H1 (cell line): ENCODE results near the gene DYNLRB1. TPM values are rescaled to one million over a fixed set of nuclear protein-coding genes. Genes with fewer than 3 reads are reported as not detected.

Experiments used
- CTCF ChIA-PET: fragments of 300-600 bp; sonication (Branson Sonifier 250); formaldehyde crosslinking; loops from one replicate; lab custom pipeline; 2021; ENCODE audit not compliant: partially characterized antibody; lab: Charles Lee
- POLR2A ChIA-PET: fragments of 300-600 bp; sonication (Branson Sonifier 250); formaldehyde crosslinking; loops from one replicate; lab custom pipeline; 2021; ENCODE audit warnings: inconsistent platforms; ENCODE audit not compliant: partially characterized antibody; lab: Charles Lee
- DNase-seq, 2 experiments: peaks; one replicate each; pipeline versions ENCODE4 v3.0.0 to v3.0.0-alpha.2; 2010 to 2022; ENCODE audit warnings: low spot score in 2 of 2, low read depth in 1 of 2, mixed read lengths in 1 of 2
- FAIRE-seq: peaks from 2 replicates; lab custom pipeline; 2011; peaks lifted over from hg19 to GRCh38; lab: Jason Lieb, UNC
- H2AFZ ChIP-seq: 2 replicates; pipeline ENCODE4 v1.8.1; 2012; ENCODE audit warnings: low read length, inconsistent platforms
- H2AK5ac ChIP-seq: 2 replicates; pipeline ENCODE4 v1.6.1; 2013; ENCODE audit warnings: low read depth, low read length
- H2BK120ac ChIP-seq: replicated peaks from 2 replicates; pipeline ENCODE3; 2013; ENCODE audit warnings: low read depth, low read length, inconsistent platforms
- H2BK12ac ChIP-seq: 2 replicates; pipeline ENCODE4 v1.6.1; 2013; ENCODE audit warnings: low read depth, low read length
- H2BK15ac ChIP-seq: 2 replicates; pipeline ENCODE4 v1.6.1; 2013; ENCODE audit warnings: low read length
- H2BK20ac ChIP-seq: 2 replicates; pipeline ENCODE4 v1.6.1; 2013; ENCODE audit warnings: low read length
- H2BK5ac ChIP-seq: 2 replicates; pipeline ENCODE4 v1.6.1; 2013; ENCODE audit warnings: low read depth, low read length
- H3K14ac ChIP-seq: 2 replicates; pipeline ENCODE4 v1.6.1; 2013; ENCODE audit warnings: inconsistent platforms; ENCODE audit not compliant: insufficient read length
- H3K18ac ChIP-seq: 2 replicates; pipeline ENCODE4 v1.6.1; 2013; ENCODE audit warnings: low read length; ENCODE audit errors: extremely low read depth
- H3K23ac ChIP-seq: 2 replicates; pipeline ENCODE4 v1.6.1; 2013; ENCODE audit warnings: inconsistent platforms; ENCODE audit not compliant: insufficient read length
- H3K23me2 ChIP-seq: 2 replicates; pipeline ENCODE4 v1.6.1; 2013; ENCODE audit warnings: low read depth, low read length
- H3K27ac ChIP-seq: 2 replicates; pipeline ENCODE4 v1.6.1; 2011; ENCODE audit warnings: low read depth, low read length, inconsistent platforms
- H3K27me3 ChIP-seq, 4 experiments: replicated peaks in 1 of 4; 1 replicate in 1 of 4; 2 replicates in 3 of 4; pipeline versions ENCODE4 v1.6.1 to v1.8.1; 2011 to 2013; ENCODE audit warnings: low read length in 3 of 4, mild to moderate bottlenecking in 3 of 4, inconsistent platforms in 2 of 4, mixed read lengths in 2 of 4, moderate library complexity in 1 of 4; ENCODE audit not compliant: control insufficient read depth in 3 of 4, insufficient read depth in 3 of 4; ENCODE audit errors: extremely low read depth in 1 of 4
- H3K36me3 ChIP-seq, 4 experiments: 2 replicates each; pipeline versions ENCODE4 v1.6.1 to v1.8.1; 2011 to 2013; ENCODE audit warnings: mild to moderate bottlenecking in 4 of 4, low read length in 3 of 4, moderate library complexity in 2 of 4, control low read depth in 1 of 4, inconsistent platforms in 1 of 4; ENCODE audit not compliant: insufficient read depth in 4 of 4, control insufficient read depth in 2 of 4
- H3K4ac ChIP-seq: replicated peaks from 2 replicates; pipeline ENCODE3; 2013; ENCODE audit warnings: low read length, low read depth, mixed read lengths, inconsistent platforms; ENCODE audit not compliant: insufficient read length
- H3K4me1 ChIP-seq, 4 experiments: replicated peaks in 1 of 4; 1 replicate in 1 of 4; 2 replicates in 3 of 4; pipeline versions ENCODE4 v1.6.1 to v1.8.1; 2011 to 2013; ENCODE audit warnings: low read length in 3 of 4, inconsistent platforms in 2 of 4, mixed read lengths in 1 of 4; ENCODE audit not compliant: insufficient read depth in 4 of 4, control insufficient read depth in 3 of 4
- H3K4me2 ChIP-seq, 2 experiments: 2 replicates each; pipeline versions ENCODE4 v1.6.1 to v1.8.1; 2011 to 2013; ENCODE audit warnings: low read depth in 2 of 2, low read length in 2 of 2, control low read depth in 1 of 2, inconsistent platforms in 1 of 2, mild to moderate bottlenecking in 1 of 2; ENCODE audit not compliant: insufficient read depth in 1 of 2
- H3K4me3 ChIP-seq, 4 experiments: fragments of 200-600, 300-600 bp in 1 of 4; sonication (generic), shearing (Covaris generic), sonication (Bioruptor Twin) in 1 of 4; 2 replicates each; pipeline versions ENCODE4 v1.5.1 to v1.8.1; 2011 to 2016; ENCODE audit warnings: low read length in 4 of 4, low read depth in 3 of 4, control low read depth in 2 of 4, inconsistent platforms in 2 of 4, mild to moderate bottlenecking in 2 of 4, mixed read lengths in 1 of 4, moderate library complexity in 1 of 4; ENCODE audit not compliant: insufficient read depth in 2 of 4; ENCODE audit errors: extremely low read depth in 1 of 4
- H3K56ac ChIP-seq: replicated peaks from 2 replicates; pipeline ENCODE3; 2013; ENCODE audit warnings: low read depth, mild to moderate bottlenecking, mixed read lengths, low read length, inconsistent platforms; ENCODE audit not compliant: insufficient read length
- H3K79me1 ChIP-seq: 2 replicates; pipeline ENCODE4 v1.6.1; 2013; ENCODE audit warnings: low read depth, low read length, control low read depth
- H3K79me2 ChIP-seq, 2 experiments: 2 replicates each; pipeline versions ENCODE4 v1.6.1 to v1.8.1; 2012 to 2013; ENCODE audit warnings: low read length in 2 of 2, mild to moderate bottlenecking in 2 of 2, inconsistent platforms in 1 of 2; ENCODE audit not compliant: insufficient read depth in 2 of 2, control insufficient read depth in 1 of 2
- H3K9ac ChIP-seq, 4 experiments: replicated peaks in 1 of 4; 1 replicate in 1 of 4; 2 replicates in 3 of 4; pipeline versions ENCODE4 v1.6.1 to v1.8.1; 2011 to 2013; ENCODE audit warnings: low read depth in 3 of 4, low read length in 3 of 4, control low read depth in 2 of 4, mild to moderate bottlenecking in 2 of 4, moderate library complexity in 2 of 4, inconsistent platforms in 1 of 4; ENCODE audit errors: extremely low read depth in 1 of 4
- H3K9me3 ChIP-seq, 2 experiments: 2 replicates each; pipeline versions ENCODE4 v1.6.1 to v1.8.1; 2012 to 2013; ENCODE audit warnings: mild to moderate bottlenecking in 2 of 2, moderate library complexity in 2 of 2, control low read depth in 1 of 2, inconsistent platforms in 1 of 2, low read depth in 1 of 2, low read length in 1 of 2, mixed read lengths in 1 of 2; ENCODE audit not compliant: insufficient read depth in 2 of 2
- H4K20me1 ChIP-seq, 2 experiments: replicated peaks in 1 of 2; 2 replicates each; pipeline versions ENCODE3 to v1.8.1; 2011 to 2013; ENCODE audit warnings: inconsistent platforms in 2 of 2, low read length in 2 of 2, mild to moderate bottlenecking in 1 of 2; ENCODE audit not compliant: insufficient read depth in 2 of 2, control insufficient read depth in 1 of 2
- H4K5ac ChIP-seq: 2 replicates; pipeline ENCODE4 v1.6.1; 2013; ENCODE audit warnings: low read length, low read depth, mixed read lengths, inconsistent platforms; ENCODE audit not compliant: insufficient read length
- H4K8ac ChIP-seq: 2 replicates; pipeline ENCODE4 v1.8.0; 2013; ENCODE audit warnings: mild to moderate bottlenecking, moderate library complexity, low read length, inconsistent platforms; ENCODE audit not compliant: insufficient read depth; ENCODE audit errors: extremely low read depth
- H4K91ac ChIP-seq: replicated peaks from 2 replicates; pipeline ENCODE3; 2013; ENCODE audit warnings: low read length, mixed read lengths, inconsistent platforms; ENCODE audit not compliant: insufficient read length
- EP300 ChIP-seq, 2 experiments: IDR thresholded peaks; 1 replicate in 1 of 2; 2 replicates in 1 of 2; pipeline ENCODE4 v1.6.1; 2011 to 2012; ENCODE audit warnings: low read depth in 2 of 2, low read length in 2 of 2, mild to moderate bottlenecking in 2 of 2, borderline replicate concordance in 1 of 2, inconsistent platforms in 1 of 2, moderate library complexity in 1 of 2
- NRF1 ChIP-seq: IDR thresholded peaks from 2 replicates; pipeline ENCODE4 v1.6.1; 2011; ENCODE audit warnings: mild to moderate bottlenecking, low read depth, low read length, improper control_type of control experiment
- TBP ChIP-seq: IDR thresholded peaks from 2 replicates; pipeline ENCODE4 v1.6.1; 2011; ENCODE audit warnings: low read depth, low read length, improper control_type of control experiment
- YY1 ChIP-seq: IDR thresholded peaks from 2 replicates; pipeline ENCODE4 v1.6.1; 2011; ENCODE audit warnings: low read depth, mild to moderate bottlenecking, low read length
- WGBS, 2 experiments: shearing (Covaris generic) in 1 of 2; methylation state at CpG; one replicate each; pipeline versions ENCODE4 v1.1.6 to v1.1.7; 2013 to 2015; ENCODE audit warnings: low lambda C conversion rate in 2 of 2, mixed read lengths in 2 of 2, inconsistent platforms in 1 of 2, low coverage in 1 of 2, missing lambda C conversion rate in 1 of 2; ENCODE audit not compliant: insufficient replicate concordance in 2 of 2, insufficient coverage in 1 of 2, insufficient read length in 1 of 2; ENCODE audit errors: extremely low coverage in 1 of 2, missing lambda C conversion rate in 1 of 2; 5-methylcytosine and 5-hydroxymethylcytosine counted together
- polyA plus RNA-seq, 7 experiments: library from polyadenylated mRNA; depleted of rRNA in 3 of 7; stranded (reverse) in 5 of 7; unstranded in 2 of 7; fragments of >200 nt in 5 of 7; fragments of 200-250 nt in 2 of 7; gene quantifications; 1 replicate in 5 of 7; 2 replicates in 1 of 7; 4 replicates in 1 of 7; pipeline versions ENCODE4 v1.2.1 to v1.2.3, GENCODE V29; 2011 to 2013; ENCODE audit warnings: missing spikeins in 2 of 7, mixed read lengths in 2 of 7
- total RNA-seq: library from RNA; stranded (reverse); fragmentation: NEBNext Ultra II Directional; extraction: Animal tissue kit (Norgen Biotek cat#: 25700); gene quantifications from 2 replicates; pipeline ENCODE4 v1.2.1, GENCODE V29; 2021

DYNLRB1 gene
- total and polyA plus RNA-seq, 2 of the 8 experiments (the other 6 are each of a cell fraction or from before 2014, with no cell fraction given): 109 to 214 TPM

GRCh38 chr20:34527016-34527415 is 10.8 kb downstream of the DYNLRB1 start:
- FAIRE-seq: no peak
- Histone ChIP-seq H2AFZ (no peak overlapping the region), H3K14ac (no peak overlapping the region), H2AK5ac (no peak overlapping the region), H4K8ac (no peak overlapping the region), H3K4ac (no peak overlapping the region), H3K56ac (no peak overlapping the region), H3K4me2 (no peak overlapping the region), H3K23ac (no peak overlapping the region), H3K18ac (no peak overlapping the region), H3K4me3 (no peak overlapping the region), H3K9me3 (no peaks in the 10 kb centered on the region), H3K27ac (no peak overlapping the region), H2BK12ac (no peak overlapping the region), H2BK120ac (no peak overlapping the region), H2BK15ac (no peak overlapping the region), H2BK5ac (no peak overlapping the region), H4K5ac (no peak overlapping the region), H3K79me1 (peaks cover 14% of the 10 kb centered on the region), H2BK20ac (no peak overlapping the region), H3K79me2 (peaks cover 0 to 39% of the 10 kb centered on the region in 2 experiments; a peak in 3 of 4 replicates), H3K9ac (no peak overlapping the region), H3K23me2 (no peaks in the 10 kb centered on the region), H3K4me1 (peaks cover 0 to 4% (median 3%) of the 10 kb centered on the region in 4 experiments; a peak in 3 of 7 replicates), H3K36me3 (peaks cover 8 to 35% (median 20%) of the 10 kb centered on the region in 4 experiments), H4K91ac (no peak overlapping the region), H3K27me3 (no peaks in the 10 kb centered on the region), H4K20me1 (peaks cover 16 to 20% of the 10 kb centered on the region in 2 experiments)
- DNase-seq: no peak
- WGBS, 2 experiments: 90% methylated on average over 10 of the region's 10 CpGs; no CpG with 5 or more reads in 1 of the 2 experiments
- ChIA-PET POLR2A (interaction anchor here (1.0 to 1.3 kb wide), 2 partner anchors 11 to 224 kb away, joined by 3 read pairs; partner anchors contain the start of gene DYNLRB1), CTCF (interaction anchor here (1.1 to 1.6 kb wide), 3 partner anchors 10 to 214 kb away, joined by 3 to 4 read pairs (median 4); no protein-coding TSS in a partner anchor)
- no peak for TF ChIP-seq NRF1
- TF ChIP-seq TBP: no peak
- TF ChIP-seq EP300 (IDR thresholded peaks at IDR 0.05; ENCODE audit: borderline replicate concordance in 1 of 2, low read depth in 2 of 2, low read length in 2 of 2): no peak
- no peak for TF ChIP-seq YY1
